Breast epithelium (tissue), 3 donors: ENCODE measurements around the gene AGAP1.

ENCODE experiments used
- CTCF ChIP-seq, 3 donors: fragments of 450-650 bp; IDR thresholded peaks; one replicate each; pipeline ENCODE4 v1.5.1; 2016 to 2017; ENCODE audit warnings: antibody characterized with exemption in 3 of 3, mild to moderate bottlenecking in 3 of 3, moderate library complexity in 3 of 3
- POLR2A ChIP-seq: fragments of 450-650 bp; IDR thresholded peaks from one replicate; pipeline ENCODE4 v1.6.1; 2016; ENCODE audit warnings: antibody characterized with exemption, mild to moderate bottlenecking, moderate library complexity
- POLR2AphosphoS5 ChIP-seq, 3 donors: sonication (generic); formaldehyde crosslinking; IDR thresholded peaks; one replicate each; pipeline ENCODE4 v1.6.1; 2017; ENCODE audit warnings: antibody characterized with exemption in 3 of 3

GRCh38 chr2:236019434-236019833 lies 525.6 kb downstream of the AGAP1 start:
- TF ChIP-seq CTCF (IDR thresholded peaks at IDR 0.05) = no peak
- no peak for TF ChIP-seq POLR2AphosphoS5 (IDR thresholded peaks at IDR 0.05)
- TF ChIP-seq POLR2A = no peak
